HG02763 (cell line): ENCODE results near the gene SMIM8.

Experiments used
- ATAC-seq: cut with Tn5 transposase; IDR thresholded peaks from one replicate; pipeline ENCODE4 v1.9.1; 2021; ENCODE audit warnings: mild to moderate bottlenecking, moderate library complexity; ENCODE audit not compliant: unreplicated experiment

SMIM8 gene

GRCh38 chr6:87384038-87384437 is 61.6 kb downstream of the SMIM8 start:
- no peak for ATAC-seq

- no peak for ATAC-seq
These were observed 62.1 kb downstream of the SMIM8 start for GRCh38 chr6:87384449-87384848.

- ATAC-seq: no peak
These were observed 68.9 kb downstream of the SMIM8 start for GRCh38 chr6:87391334-87391733.
